WI38 (cell line): ENCODE data around the gene DYNC2H1.
"Not testable (repeated sequence)": the region's sequence is repeated elsewhere in the genome, so short reads cannot be mapped to it uniquely, and the experiment has no call there.

Source experiments
- H3K4me3 ChIP-seq: 2 replicates; pipeline ENCODE4 v1.5.1; 2011; ENCODE audit warnings: low read depth, mild to moderate bottlenecking, control low read depth, low read length
- CTCF ChIP-seq: IDR thresholded peaks from 2 replicates; pipeline ENCODE4 v1.5.1; 2012; ENCODE audit warnings: low read depth, mild to moderate bottlenecking, control low read depth, low read length

DYNC2H1 gene

GRCh38 chr11:103125462-103125861, 16.2 kb downstream of the DYNC2H1 start:
- no peak overlapping the region for H3K4me3 ChIP-seq
- no peak for TF ChIP-seq CTCF

GRCh38 chr11:103141986-103142385, 32.8 kb downstream of the DYNC2H1 start:
- not testable (repeated sequence) for H3K4me3 ChIP-seq

GRCh38 chr11:103147627-103148026, 38.4 kb downstream of the DYNC2H1 start:
- H3K4me3 ChIP-seq: no peak overlapping the region
- TF ChIP-seq CTCF: no peak

- no peak for TF ChIP-seq CTCF
- no peak overlapping the region for H3K4me3 ChIP-seq
Observed at GRCh38 chr11:103157542-103157941, 48.3 kb downstream of the DYNC2H1 start.

- no peak overlapping the region for H3K4me3 ChIP-seq
- TF ChIP-seq CTCF: no peak
Observed at GRCh38 chr11:103164093-103164796, 55.0 kb downstream of the DYNC2H1 start.

GRCh38 chr11:103167166-103167565, 57.9 kb downstream of the DYNC2H1 start:
- no peak overlapping the region for H3K4me3 ChIP-seq
- no peak for TF ChIP-seq CTCF

GRCh38 chr11:103170865-103171264, 61.6 kb downstream of the DYNC2H1 start:
- H3K4me3 ChIP-seq: no peak overlapping the region
- TF ChIP-seq CTCF: no peak
